Tibial nerve (tissue), 4 donors: ENCODE measurements around the gene CACHD1.

ENCODE experiments used
- EP300 ChIP-seq, 2 donors: sonication (generic); formaldehyde crosslinking; IDR thresholded peaks; one replicate each; pipeline ENCODE4 v1.6.1; 2017; ENCODE audit warnings: antibody characterized with exemption in 2 of 2, mild to moderate bottlenecking in 1 of 2
- POLR2A ChIP-seq, 2 donors: fragments of 450-650 bp; IDR thresholded peaks; one replicate each; pipeline ENCODE4 v1.6.1; 2017; ENCODE audit warnings: antibody characterized with exemption in 2 of 2, mild to moderate bottlenecking in 2 of 2, moderate library complexity in 2 of 2
- TF ChIP-seq, protein P1 (sequence below), 5 experiments: fragments of 200-600 bp in 3 of 5; fragments of 450-650 bp in 2 of 5; sonication (generic) in 3 of 5; IDR thresholded peaks; one replicate each; pipeline ENCODE4 v1.5.1; 2016 to 2019; ENCODE audit warnings: antibody characterized with exemption in 5 of 5, mild to moderate bottlenecking in 3 of 5, moderate library complexity in 2 of 5

DNA sequence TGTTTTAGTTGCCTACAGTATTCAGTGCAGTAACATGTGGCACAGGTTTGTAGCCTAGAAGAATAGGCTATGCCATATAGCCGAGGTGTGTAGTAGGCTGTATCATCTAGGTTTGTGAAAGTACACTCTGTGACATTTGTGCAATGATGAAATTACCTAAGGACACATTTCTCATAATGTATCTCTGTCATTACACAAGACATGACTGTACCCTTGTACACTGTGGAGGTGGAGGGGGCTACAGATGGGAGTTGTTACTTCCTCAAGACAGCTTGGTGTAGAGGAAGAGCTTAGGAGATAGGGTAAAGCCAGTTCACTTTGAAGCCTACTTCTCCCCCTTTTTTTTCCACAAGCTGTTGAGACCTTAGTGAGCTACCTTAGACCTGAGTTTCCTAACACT is 215.3 kb downstream of the CACHD1 start:
- TF ChIP-seq, protein P1, sequence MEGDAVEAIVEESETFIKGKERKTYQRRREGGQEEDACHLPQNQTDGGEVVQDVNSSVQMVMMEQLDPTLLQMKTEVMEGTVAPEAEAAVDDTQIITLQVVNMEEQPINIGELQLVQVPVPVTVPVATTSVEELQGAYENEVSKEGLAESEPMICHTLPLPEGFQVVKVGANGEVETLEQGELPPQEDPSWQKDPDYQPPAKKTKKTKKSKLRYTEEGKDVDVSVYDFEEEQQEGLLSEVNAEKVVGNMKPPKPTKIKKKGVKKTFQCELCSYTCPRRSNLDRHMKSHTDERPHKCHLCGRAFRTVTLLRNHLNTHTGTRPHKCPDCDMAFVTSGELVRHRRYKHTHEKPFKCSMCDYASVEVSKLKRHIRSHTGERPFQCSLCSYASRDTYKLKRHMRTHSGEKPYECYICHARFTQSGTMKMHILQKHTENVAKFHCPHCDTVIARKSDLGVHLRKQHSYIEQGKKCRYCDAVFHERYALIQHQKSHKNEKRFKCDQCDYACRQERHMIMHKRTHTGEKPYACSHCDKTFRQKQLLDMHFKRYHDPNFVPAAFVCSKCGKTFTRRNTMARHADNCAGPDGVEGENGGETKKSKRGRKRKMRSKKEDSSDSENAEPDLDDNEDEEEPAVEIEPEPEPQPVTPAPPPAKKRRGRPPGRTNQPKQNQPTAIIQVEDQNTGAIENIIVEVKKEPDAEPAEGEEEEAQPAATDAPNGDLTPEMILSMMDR (IDR thresholded peaks at IDR 0.05), result no peak
- TF ChIP-seq POLR2A (IDR thresholded peaks at IDR 0.05) (no peak), EP300 (IDR thresholded peaks at IDR 0.05) (no peak)
